ENCODE data around the gene COPS2.
"Not testable (repeated sequence)": the region's sequence is repeated elsewhere in the genome, so short reads cannot be mapped to it uniquely, and the experiment has no call there.

COPS2 gene

DNA sequence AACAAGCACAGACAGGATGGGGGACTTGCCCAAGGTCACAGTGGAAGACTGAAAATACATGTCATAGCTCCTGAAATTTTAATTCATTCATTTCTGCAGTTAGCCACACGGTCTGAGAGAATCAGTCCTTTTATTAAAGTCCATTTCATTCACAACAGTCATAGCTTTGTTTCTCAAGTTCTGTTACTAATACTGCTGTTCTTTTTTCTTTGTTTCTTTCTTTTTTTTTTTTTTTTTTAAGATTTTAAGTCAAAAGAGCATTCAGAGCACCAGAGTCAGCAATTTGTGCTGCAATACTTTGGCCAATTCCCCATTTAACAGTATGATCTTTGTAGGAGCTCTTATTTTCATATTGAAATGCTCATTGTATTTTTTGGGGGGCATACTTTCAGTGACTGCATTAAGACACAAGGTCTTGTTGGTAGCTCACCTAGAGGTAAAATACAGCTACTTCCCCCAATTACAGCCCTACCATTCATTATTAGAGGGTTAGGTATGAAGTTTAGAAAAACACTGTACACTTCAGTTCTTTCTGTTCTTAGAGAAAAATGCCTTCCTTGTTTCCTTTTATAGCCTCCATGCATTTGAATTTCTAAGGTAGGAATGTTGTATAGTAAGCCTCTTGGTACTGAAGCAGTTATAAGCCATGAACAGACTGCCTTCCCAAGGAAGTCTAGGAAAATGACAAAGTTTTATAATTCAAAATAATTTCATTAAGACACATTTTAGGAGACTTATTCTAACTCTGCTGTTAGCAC, 24.2 kb upstream of the COPS2 start:
- no peak overlapping the region for H4K91ac ChIP-seq (ENCODE audit: low read depth, low read length, poor library complexity)
- H3K9ac ChIP-seq (ENCODE audit: low read depth, low read length, poor library complexity), result no peak overlapping the region
- H4K8ac ChIP-seq (ENCODE audit: low read depth, low read length), result no peak overlapping the region
- H3K4ac ChIP-seq (ENCODE audit: low read length), result no peak overlapping the region
- peaks cover 0 to 5% of the 10 kb centered on the region in 2 donors for H3K4me1 ChIP-seq (ENCODE audit: control insufficient read depth in 2 of 2, insufficient read depth in 1 of 2, low read depth in 1 of 2, low read length in 2 of 2)
- H2BK5ac ChIP-seq (ENCODE audit: low read length), result no peak overlapping the region
- H2BK15ac ChIP-seq (ENCODE audit: low read length), result no peak overlapping the region
- no peak overlapping the region for H3K4me3 ChIP-seq (ENCODE audit: low read length in 2 of 2)
- H3K23ac ChIP-seq (ENCODE audit: low read depth, low read length, poor library complexity), result no peak overlapping the region
- H3K27me3 ChIP-seq (ENCODE audit: control insufficient read depth in 3 of 3, insufficient read depth in 3 of 3, low read depth in 1 of 3, low read length in 3 of 3), result no peaks in the 10 kb centered on the region
- no peaks in the 10 kb centered on the region for H3K79me1 ChIP-seq (ENCODE audit: low read depth, low read length)
- no CpG with 5 or more reads among the region's 1 CpG for WGBS, 2 donors (ENCODE audit: extremely low coverage in 2 of 2, insufficient read length in 2 of 2, insufficient replicate concordance in 1 of 2)
- no peak overlapping the region for H2BK120ac ChIP-seq (ENCODE audit: low read depth, low read length)
- H3K27ac ChIP-seq (replicated peaks; ENCODE audit: low read length), result no peak overlapping the region
- peaks cover 0 to 17% of the 10 kb centered on the region in 2 donors for H3K9me3 ChIP-seq (replicated peaks in 1 of 2; ENCODE audit: control insufficient read depth in 2 of 2, insufficient read depth in 1 of 2, low read depth in 1 of 2, low read length in 2 of 2)
- H3K4me2 ChIP-seq (ENCODE audit: insufficient read depth, low read length, poor library complexity, severe bottlenecking), result no peak overlapping the region
- H2BK12ac ChIP-seq (ENCODE audit: low read length), result no peak overlapping the region
- H3K14ac ChIP-seq (ENCODE audit: low read length), result no peak overlapping the region
- no peaks in the 10 kb centered on the region for H3K36me3 ChIP-seq (replicated peaks in 1 of 2; ENCODE audit: control insufficient read depth in 2 of 2, insufficient read depth in 2 of 2, low read length in 2 of 2)
- DNase-seq (ENCODE audit: low spot score), result no peak
- no peak overlapping the region for H2AK5ac ChIP-seq (ENCODE audit: low read depth, low read length)
- no peak overlapping the region for H2AFZ ChIP-seq (ENCODE audit: low read length)
- no peak overlapping the region for H3K18ac ChIP-seq (ENCODE audit: low read length)

DNA sequence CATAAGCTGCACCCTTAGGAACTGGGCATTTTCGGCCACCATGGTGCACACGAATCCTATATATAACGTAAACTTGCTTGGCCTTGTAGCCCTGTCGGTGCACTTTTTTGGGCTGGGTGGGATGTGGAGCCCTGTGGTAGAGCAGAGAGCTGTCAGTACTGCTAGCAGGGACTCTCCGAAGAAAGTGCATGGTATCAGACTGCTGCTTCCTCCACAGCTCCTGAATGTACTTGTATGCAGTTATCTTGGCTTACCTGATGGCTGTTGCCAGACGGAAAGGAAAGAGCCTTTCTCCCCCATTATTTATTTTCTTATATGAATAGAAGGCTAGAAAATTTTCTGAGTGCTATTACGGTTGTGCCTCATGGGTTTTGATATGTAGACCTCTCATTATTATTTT, 23.1 kb upstream of the COPS2 start:
- Histone ChIP-seq H3K4ac (ENCODE audit: low read length) (no peak overlapping the region), H3K14ac (ENCODE audit: low read length) (no peak overlapping the region), H2BK15ac (ENCODE audit: low read length) (no peak overlapping the region), H2BK12ac (ENCODE audit: low read length) (no peak overlapping the region), H3K4me1 (ENCODE audit: control insufficient read depth in 2 of 2, insufficient read depth in 1 of 2, low read depth in 1 of 2, low read length in 2 of 2) (peaks cover 0 to 5% of the 10 kb centered on the region in 2 donors), H3K9ac (ENCODE audit: low read depth, low read length, poor library complexity) (no peak overlapping the region), H3K79me1 (ENCODE audit: low read depth, low read length) (no peaks in the 10 kb centered on the region), H3K4me3 (ENCODE audit: low read length in 2 of 2) (no peak overlapping the region), H4K91ac (ENCODE audit: low read depth, low read length, poor library complexity) (no peak overlapping the region), H3K27ac (replicated peaks; ENCODE audit: low read length) (no peak overlapping the region), H4K8ac (ENCODE audit: low read depth, low read length) (no peak overlapping the region), H3K36me3 (replicated peaks in 1 of 2; ENCODE audit: control insufficient read depth in 2 of 2, insufficient read depth in 2 of 2, low read length in 2 of 2) (no peaks in the 10 kb centered on the region), H3K23ac (ENCODE audit: low read depth, low read length, poor library complexity) (no peak overlapping the region), H2AK5ac (ENCODE audit: low read depth, low read length) (no peak overlapping the region), H3K27me3 (ENCODE audit: control insufficient read depth in 3 of 3, insufficient read depth in 3 of 3, low read depth in 1 of 3, low read length in 3 of 3) (no peaks in the 10 kb centered on the region), H3K18ac (ENCODE audit: low read length) (no peak overlapping the region), H3K9me3 (replicated peaks in 1 of 2; ENCODE audit: control insufficient read depth in 2 of 2, insufficient read depth in 1 of 2, low read depth in 1 of 2, low read length in 2 of 2) (peaks cover 0 to 20% of the 10 kb centered on the region in 2 donors), H2BK5ac (ENCODE audit: low read length) (no peak overlapping the region), H2AFZ (ENCODE audit: low read length) (no peak overlapping the region), H3K4me2 (ENCODE audit: insufficient read depth, low read length, poor library complexity, severe bottlenecking) (no peak overlapping the region), H2BK120ac (ENCODE audit: low read depth, low read length) (no peak overlapping the region)
- no CpG with 5 or more reads among the region's 7 CpGs for WGBS, 2 donors (ENCODE audit: extremely low coverage in 2 of 2, insufficient read length in 2 of 2, insufficient replicate concordance in 1 of 2)
- DNase-seq (ENCODE audit: low spot score), result no peak

DNA sequence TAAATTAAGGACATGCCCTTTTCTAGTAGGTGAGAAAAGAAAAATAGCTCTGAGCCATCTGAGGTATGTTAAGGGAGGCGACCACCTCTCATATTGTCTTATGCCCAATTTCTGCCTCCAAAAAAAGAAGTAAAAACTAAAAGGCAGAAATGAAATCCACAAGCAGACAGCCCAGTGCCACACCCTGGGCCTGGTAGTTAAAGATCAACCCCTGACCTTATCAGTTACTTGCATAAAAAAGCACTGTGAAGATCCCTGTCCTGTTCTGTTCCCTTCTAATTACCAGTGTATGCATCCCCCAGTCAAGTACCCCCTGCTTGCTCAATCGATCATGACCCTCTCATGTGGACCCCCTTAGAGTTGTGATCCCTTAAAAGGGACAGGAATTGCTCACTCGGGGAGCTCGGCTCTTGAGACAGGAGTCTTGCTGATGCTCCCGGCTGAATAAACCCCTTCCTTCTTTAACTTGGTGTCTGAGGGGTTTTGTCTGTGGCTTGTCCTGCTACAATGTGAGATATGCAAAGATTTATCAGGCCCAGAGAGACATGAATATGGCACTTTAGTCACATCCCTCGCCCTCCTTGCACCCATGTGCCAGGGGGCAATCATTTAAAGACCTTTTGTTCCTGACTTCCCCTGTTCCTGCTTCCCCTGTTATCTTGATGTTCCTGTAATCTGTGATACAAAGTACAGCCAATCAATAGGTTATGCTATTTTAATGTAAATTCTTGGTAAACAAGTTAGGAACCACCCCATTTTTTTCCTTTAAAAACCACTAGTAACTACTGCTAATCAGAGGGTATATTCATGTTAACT, 20.4 kb upstream of the COPS2 start:
- not testable (repeated sequence) for H3K27ac ChIP-seq (replicated peaks; ENCODE audit: low read length); DNase-seq (ENCODE audit: low spot score); H4K8ac ChIP-seq (ENCODE audit: low read depth, low read length); H3K9ac ChIP-seq (ENCODE audit: low read depth, low read length, poor library complexity); H2AFZ ChIP-seq (ENCODE audit: low read length); H3K36me3 ChIP-seq (replicated peaks in 1 of 2; ENCODE audit: control insufficient read depth in 2 of 2, insufficient read depth in 2 of 2, low read length in 2 of 2); H3K4me3 ChIP-seq (ENCODE audit: low read length in 2 of 2); H2BK120ac ChIP-seq (ENCODE audit: low read depth, low read length); H3K27me3 ChIP-seq (ENCODE audit: control insufficient read depth in 3 of 3, insufficient read depth in 3 of 3, low read depth in 1 of 3, low read length in 3 of 3); H3K14ac ChIP-seq (ENCODE audit: low read length); H3K79me1 ChIP-seq (ENCODE audit: low read depth, low read length); H2BK5ac ChIP-seq (ENCODE audit: low read length); H3K4me1 ChIP-seq (ENCODE audit: control insufficient read depth in 2 of 2, insufficient read depth in 1 of 2, low read depth in 1 of 2, low read length in 2 of 2); H3K23ac ChIP-seq (ENCODE audit: low read depth, low read length, poor library complexity); H4K91ac ChIP-seq (ENCODE audit: low read depth, low read length, poor library complexity); H3K4me2 ChIP-seq (ENCODE audit: insufficient read depth, low read length, poor library complexity, severe bottlenecking); H3K18ac ChIP-seq (ENCODE audit: low read length); H3K4ac ChIP-seq (ENCODE audit: low read length); H2AK5ac ChIP-seq (ENCODE audit: low read depth, low read length); H2BK12ac ChIP-seq (ENCODE audit: low read length); H2BK15ac ChIP-seq (ENCODE audit: low read length)
- peaks cover 0 to 17% of the 10 kb centered on the region in 2 donors for H3K9me3 ChIP-seq (replicated peaks in 1 of 2; ENCODE audit: control insufficient read depth in 2 of 2, insufficient read depth in 1 of 2, low read depth in 1 of 2, low read length in 2 of 2)
- WGBS, 2 donors (ENCODE audit: extremely low coverage in 2 of 2, insufficient read length in 2 of 2, insufficient replicate concordance in 1 of 2), result no CpG with 5 or more reads among the region's 6 CpGs

DNA sequence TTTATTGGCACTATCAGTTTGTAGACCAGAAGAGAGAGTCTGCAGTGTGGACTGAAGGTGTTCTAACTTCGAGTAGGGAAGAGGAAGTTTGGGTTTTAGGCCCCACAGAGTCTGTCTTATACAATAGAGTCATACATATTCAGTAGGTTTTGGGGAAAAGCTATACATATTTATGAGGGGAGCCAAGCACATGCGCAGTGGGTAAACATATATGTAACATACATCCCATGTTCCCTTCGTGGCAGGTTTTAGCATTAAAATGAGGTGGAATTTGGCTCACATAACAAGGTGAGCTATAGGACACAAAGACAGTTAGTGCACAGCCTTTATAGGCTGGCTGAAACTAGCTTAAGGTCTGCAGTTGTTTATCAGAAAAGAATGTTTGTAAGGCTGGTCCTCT, 19.5 kb upstream of the COPS2 start:
- Histone ChIP-seq H2BK5ac (ENCODE audit: low read length) (no peak overlapping the region), H3K4me3 (ENCODE audit: low read length in 2 of 2) (no peak overlapping the region), H3K9me3 (replicated peaks in 1 of 2; ENCODE audit: control insufficient read depth in 2 of 2, insufficient read depth in 1 of 2, low read depth in 1 of 2, low read length in 2 of 2) (peaks cover 0 to 17% of the 10 kb centered on the region in 2 donors), H2AFZ (ENCODE audit: low read length) (no peak overlapping the region), H3K27me3 (ENCODE audit: control insufficient read depth in 3 of 3, insufficient read depth in 3 of 3, low read depth in 1 of 3, low read length in 3 of 3) (no peaks in the 10 kb centered on the region), H4K91ac (ENCODE audit: low read depth, low read length, poor library complexity) (no peak overlapping the region), H3K36me3 (replicated peaks in 1 of 2; ENCODE audit: control insufficient read depth in 2 of 2, insufficient read depth in 2 of 2, low read length in 2 of 2) (no peaks in the 10 kb centered on the region), H2BK15ac (ENCODE audit: low read length) (no peak overlapping the region), H3K23ac (ENCODE audit: low read depth, low read length, poor library complexity) (no peak overlapping the region), H3K27ac (replicated peaks; ENCODE audit: low read length) (no peak overlapping the region), H3K18ac (ENCODE audit: low read length) (no peak overlapping the region), H3K4ac (ENCODE audit: low read length) (no peak overlapping the region), H4K8ac (ENCODE audit: low read depth, low read length) (no peak overlapping the region), H2AK5ac (ENCODE audit: low read depth, low read length) (no peak overlapping the region), H3K79me1 (ENCODE audit: low read depth, low read length) (no peaks in the 10 kb centered on the region), H3K4me2 (ENCODE audit: insufficient read depth, low read length, poor library complexity, severe bottlenecking) (no peak overlapping the region), H2BK12ac (ENCODE audit: low read length) (no peak overlapping the region), H2BK120ac (ENCODE audit: low read depth, low read length) (no peak overlapping the region), H3K4me1 (ENCODE audit: control insufficient read depth in 2 of 2, insufficient read depth in 1 of 2, low read depth in 1 of 2, low read length in 2 of 2) (peaks cover 2 to 5% of the 10 kb centered on the region in 2 donors), H3K9ac (ENCODE audit: low read depth, low read length, poor library complexity) (no peak overlapping the region), H3K14ac (ENCODE audit: low read length) (no peak overlapping the region)
- no peak for DNase-seq (ENCODE audit: low spot score)
- no CpG with 5 or more reads among the region's 3 CpGs for WGBS, 2 donors (ENCODE audit: extremely low coverage in 2 of 2, insufficient read length in 2 of 2, insufficient replicate concordance in 1 of 2)

Data from neuronal stem cell (in vitro differentiated cells).